Stimulated activated CD4-positive, alpha-beta T cell treated with anti-CD3 and anti-CD28 coated beads, Interleukin-12 subunit alpha, Interleukin-12 subunit beta, amount 100 ng/mL, for 48 hours (primary cell): ENCODE measurements around the gene RPL34.

Experiments
- DNase-seq, 3 donors: peaks; one replicate each; pipeline ENCODE4 v3.0.0-alpha.2; 2020; ENCODE audit warnings: low read depth in 2 of 3, low spot score in 1 of 3

Gene RPL34

DNA sequence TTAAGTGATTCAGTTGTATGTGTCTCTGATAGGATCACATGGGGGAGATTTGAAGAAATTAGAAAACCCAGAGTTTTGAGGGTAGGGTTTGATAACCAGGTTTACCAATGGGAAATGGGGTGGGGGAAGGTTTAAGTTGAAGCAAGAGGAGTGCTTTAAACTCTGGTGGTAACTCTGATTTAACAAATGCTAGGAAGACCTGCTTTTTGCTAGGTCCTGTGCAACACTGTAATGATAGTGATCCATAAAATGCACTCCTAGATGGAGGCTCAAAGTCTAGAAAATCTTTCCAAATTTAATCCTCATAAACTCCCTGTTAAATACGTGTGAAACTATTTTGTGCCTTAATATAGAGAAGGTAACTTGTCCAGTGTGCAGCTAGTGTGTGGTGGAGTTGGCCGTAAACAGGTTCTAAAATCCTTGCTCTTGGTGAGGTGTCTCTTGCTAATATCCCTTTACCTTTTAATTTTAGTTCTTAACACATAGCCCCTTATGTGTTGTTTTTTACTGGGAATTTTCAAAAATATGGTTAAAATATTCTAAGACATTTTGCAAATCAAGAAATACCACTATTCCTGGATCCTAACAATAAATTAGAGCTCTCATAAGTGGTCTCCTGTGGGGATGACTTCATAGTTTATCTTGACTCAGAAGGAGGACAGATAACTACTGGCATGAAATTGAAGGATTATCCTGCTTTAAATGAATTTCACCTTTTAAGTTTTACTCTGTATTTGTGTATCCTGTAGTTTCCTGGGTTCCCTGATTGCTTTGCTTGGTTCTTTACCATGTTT, 4.1 kb downstream of the RPL34 start:
- no peak for DNase-seq

GRCh38 chr4:108626056-108626455, 5.7 kb downstream of the RPL34 start:
- DNase-seq, result no peak

DNA sequence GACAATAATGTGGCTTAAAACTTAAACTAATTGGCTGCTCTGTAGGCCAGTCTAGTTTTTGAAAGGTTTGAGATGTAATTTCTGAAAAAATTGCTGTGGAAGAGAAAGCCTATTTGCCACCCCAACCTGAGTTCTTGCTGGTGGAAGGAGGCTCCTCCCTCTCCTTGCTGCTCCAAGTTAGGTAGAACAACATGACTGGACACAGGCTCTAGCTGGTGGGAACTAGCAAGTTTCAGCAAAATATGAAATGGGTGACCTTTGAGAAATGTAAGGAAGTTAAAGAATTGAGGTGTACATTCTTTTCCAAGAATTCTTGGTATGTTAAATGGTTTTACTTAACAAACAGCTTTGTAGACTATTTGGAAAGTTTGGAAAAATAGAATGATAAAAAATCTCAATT, 8.0 kb downstream of the RPL34 start:
- no peak for DNase-seq

GRCh38 chr4:108635070-108635655, 14.8 kb downstream of the RPL34 start:
- DNase-seq, result no peak

DNA sequence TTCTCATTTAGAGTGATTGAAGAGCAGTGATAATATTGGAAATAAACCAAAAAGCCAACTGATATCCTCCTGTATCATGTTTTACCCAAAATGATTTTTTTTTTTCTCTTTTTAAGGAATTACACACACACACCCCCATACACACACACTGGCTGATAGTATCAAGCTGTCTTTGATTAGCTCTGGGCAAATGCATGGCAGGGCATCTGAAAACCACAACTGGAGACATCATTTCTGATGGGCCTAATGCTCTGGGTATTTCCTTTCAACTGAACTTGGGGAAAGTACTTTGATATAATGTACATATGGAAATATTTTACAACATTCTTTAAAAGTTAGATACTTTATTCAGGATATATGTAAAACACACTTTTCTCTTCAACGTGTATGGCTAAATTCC, 15.9 kb downstream of the RPL34 start:
- DNase-seq, result no peak

- no peak for DNase-seq
Measured at GRCh38 chr4:108637856-108638255, 17.5 kb downstream of the RPL34 start.

- no peak for DNase-seq
Measured at GRCh38 chr4:108644237-108644636, 23.9 kb downstream of the RPL34 start.

- DNase-seq, result no peak
Measured at GRCh38 chr4:108646706-108647105, 26.3 kb downstream of the RPL34 start.

- DNase-seq, result no peak
Measured at GRCh38 chr4:108649863-108650211, 29.5 kb downstream of the RPL34 start.

DNA sequence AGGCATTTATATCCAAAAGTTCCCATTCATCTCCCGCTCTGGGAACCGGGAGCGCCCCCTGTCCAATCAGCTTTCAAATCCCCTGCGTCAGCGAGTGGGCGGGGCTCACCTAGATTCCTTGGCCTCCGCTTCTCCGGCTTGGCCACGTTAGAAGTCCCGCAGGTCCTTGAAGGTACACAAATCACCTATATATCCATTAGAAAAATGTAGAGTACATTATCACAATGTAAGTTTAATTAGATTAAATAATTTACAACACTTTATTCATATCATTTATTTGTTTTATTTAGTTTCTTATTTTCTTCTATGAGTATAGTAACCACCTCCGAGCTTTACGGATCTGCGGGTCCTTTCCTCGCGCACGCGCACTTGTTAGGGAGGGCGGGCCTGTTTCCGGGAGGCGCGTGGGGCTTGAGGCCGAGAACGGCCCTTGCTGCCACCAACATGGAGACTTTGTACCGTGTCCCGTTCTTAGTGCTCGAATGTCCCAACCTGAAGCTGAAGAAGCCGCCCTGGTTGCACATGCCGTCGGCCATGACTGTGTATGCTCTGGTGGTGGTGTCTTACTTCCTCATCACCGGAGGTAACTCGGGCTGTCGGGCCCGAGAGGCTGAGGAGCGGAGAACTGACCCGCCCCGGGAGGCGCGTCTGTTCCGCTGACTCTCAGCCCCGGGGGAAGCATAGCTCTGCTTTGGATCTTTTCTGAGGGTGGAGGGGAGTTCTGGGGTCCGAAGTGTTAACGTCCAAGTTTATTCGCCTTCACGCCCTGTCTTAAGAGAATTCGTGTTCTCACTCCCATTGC, 30.0 kb downstream of the RPL34 start, which contains the start of gene OSTC:
Gene OSTC (plus strand): TSS at position 388 of the 802 bp plus-strand sequence. CDS start 57 bp downstream, at position 445.
- peak; percentile 83 to 91 (median 84) for DNase-seq

- no peak for DNase-seq
Measured at GRCh38 chr4:108651014-108651791, 30.8 kb downstream of the RPL34 start.

GRCh38 chr4:108662629-108663028, 42.3 kb downstream of the RPL34 start:
- DNase-seq, result no peak

GRCh38 chr4:108674356-108674977, 54.1 kb downstream of the RPL34 start:
- no peak for DNase-seq
